KMS-11 (cell line): ENCODE data around the gene NETO2.

ENCODE experiments used
- H2AFZ ChIP-seq: fragments of 200-600 bp; sonication (generic); 2 replicates; pipeline ENCODE4 v1.6.1; 2016; ENCODE audit warnings: antibody characterized with exemption, mixed run types, low read depth
- H3K27ac ChIP-seq: fragments of 200-600 bp; sonication (generic); 2 replicates; pipeline ENCODE4 v1.6.1; 2016; ENCODE audit warnings: mild to moderate bottlenecking, mixed run types
- H3K27me3 ChIP-seq: fragments of 200-600 bp; sonication (generic); 2 replicates; pipeline ENCODE4 v1.6.1; 2017; ENCODE audit warnings: mild to moderate bottlenecking, low read depth, mixed run types, moderate library complexity; ENCODE audit not compliant: insufficient read depth
- H3K36me3 ChIP-seq: fragments of 200-600 bp; sonication (generic); 2 replicates; pipeline ENCODE4 v1.6.1; 2017; ENCODE audit warnings: mild to moderate bottlenecking, mixed run types; ENCODE audit not compliant: insufficient read depth
- H3K4me1 ChIP-seq: fragments of 200-600 bp; sonication (generic); 2 replicates; pipeline ENCODE4 v1.6.1; 2016; ENCODE audit warnings: mild to moderate bottlenecking, low read depth, mixed run types; ENCODE audit not compliant: poor library complexity, severe bottlenecking
- H3K4me2 ChIP-seq: fragments of 200-600 bp; sonication (generic); 2 replicates; pipeline ENCODE4 v1.7.0; 2016; ENCODE audit warnings: mild to moderate bottlenecking, mixed run types
- H3K4me3 ChIP-seq: fragments of 200-600 bp; sonication (generic); IDR thresholded peaks from 2 replicates; pipeline ENCODE4 v1.6.1; 2017; ENCODE audit warnings: low read depth, low read length, mixed read lengths; ENCODE audit not compliant: insufficient read depth
- H3K79me2 ChIP-seq: fragments of 200-600 bp; sonication (generic); 2 replicates; pipeline ENCODE4 v1.6.1; 2016; ENCODE audit warnings: low read depth, mixed run types; ENCODE audit not compliant: insufficient read depth
- H3K9ac ChIP-seq: fragments of 200-600 bp; sonication (generic); 2 replicates; pipeline ENCODE4 v1.6.1; 2016; ENCODE audit warnings: mild to moderate bottlenecking, mixed run types
- H4K20me1 ChIP-seq: fragments of 200-600 bp; sonication (generic); 2 replicates; pipeline ENCODE4 v1.6.1; 2016; ENCODE audit warnings: mild to moderate bottlenecking, mixed run types; ENCODE audit not compliant: insufficient read depth
- TF ChIP-seq, protein P1 (sequence below): fragments of 200-600 bp; sonication (generic); conservative IDR thresholded peaks from 2 replicates; pipeline ENCODE4 v1.6.1; 2017; ENCODE audit warnings: low read depth, mild to moderate bottlenecking, antibody characterized with exemption, low read length, moderate library complexity, mixed read lengths

NETO2 gene

DNA sequence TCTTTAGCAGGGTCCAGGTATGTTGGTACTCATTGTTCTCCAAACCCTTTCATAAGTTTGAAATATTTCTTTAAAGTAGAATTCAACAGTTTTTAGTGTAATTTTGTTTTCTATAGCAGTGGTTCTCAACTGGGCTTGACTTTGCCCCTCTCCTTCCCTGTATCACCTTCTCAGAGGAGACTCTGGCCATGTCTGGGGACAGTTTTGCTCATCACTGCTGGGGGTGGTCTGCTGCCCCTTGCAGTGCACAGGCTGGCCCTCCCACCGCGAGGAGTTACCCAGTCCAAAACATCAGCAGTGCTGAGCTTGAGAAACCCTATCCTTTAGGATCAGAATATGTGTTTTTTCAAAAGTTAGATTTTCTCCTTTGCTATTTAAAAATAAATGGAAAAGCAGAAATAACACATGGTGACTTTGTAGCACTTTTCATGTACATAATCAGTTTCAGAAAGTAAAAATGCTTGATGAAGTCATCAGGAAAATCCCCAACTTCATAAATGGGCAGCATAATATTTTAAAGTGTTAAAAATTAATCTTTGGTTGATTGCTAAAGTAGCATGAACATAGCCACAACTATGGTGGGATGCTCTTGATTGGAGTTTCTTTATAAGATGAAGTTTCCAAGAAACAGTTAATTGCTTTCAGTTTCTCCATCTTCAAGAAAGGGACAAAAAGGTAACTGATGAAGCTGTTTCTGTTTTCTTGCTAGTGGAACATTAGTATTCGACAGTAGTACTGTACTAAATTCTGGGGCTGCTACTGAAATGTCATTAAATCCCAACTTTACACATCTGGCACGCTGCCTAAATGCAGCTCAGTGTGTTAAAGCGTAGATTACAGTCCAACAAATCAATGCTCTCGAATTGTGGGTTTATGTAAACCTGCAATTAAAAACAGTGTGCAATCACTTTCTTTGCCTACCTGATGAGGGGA is 70.3 kb downstream of the NETO2 start:
- Histone ChIP-seq H3K4me2 (peak overlapping the region; percentile 72), H3K4me1 (peaks cover 30% of the 10 kb centered on the region), H3K9ac (no peak overlapping the region), H3K79me2 (no peaks in the 10 kb centered on the region), H4K20me1 (no peaks in the 10 kb centered on the region), H3K36me3 (no peaks in the 10 kb centered on the region), H2AFZ (no peak overlapping the region; the same call in 1 of the 2 replicates), H3K27me3 (no peaks in the 10 kb centered on the region), H3K27ac (peak overlapping the region; percentile 5; the same call in 1 of the 2 replicates), H3K4me3 (no peak overlapping the region)
- TF ChIP-seq, protein P1, sequence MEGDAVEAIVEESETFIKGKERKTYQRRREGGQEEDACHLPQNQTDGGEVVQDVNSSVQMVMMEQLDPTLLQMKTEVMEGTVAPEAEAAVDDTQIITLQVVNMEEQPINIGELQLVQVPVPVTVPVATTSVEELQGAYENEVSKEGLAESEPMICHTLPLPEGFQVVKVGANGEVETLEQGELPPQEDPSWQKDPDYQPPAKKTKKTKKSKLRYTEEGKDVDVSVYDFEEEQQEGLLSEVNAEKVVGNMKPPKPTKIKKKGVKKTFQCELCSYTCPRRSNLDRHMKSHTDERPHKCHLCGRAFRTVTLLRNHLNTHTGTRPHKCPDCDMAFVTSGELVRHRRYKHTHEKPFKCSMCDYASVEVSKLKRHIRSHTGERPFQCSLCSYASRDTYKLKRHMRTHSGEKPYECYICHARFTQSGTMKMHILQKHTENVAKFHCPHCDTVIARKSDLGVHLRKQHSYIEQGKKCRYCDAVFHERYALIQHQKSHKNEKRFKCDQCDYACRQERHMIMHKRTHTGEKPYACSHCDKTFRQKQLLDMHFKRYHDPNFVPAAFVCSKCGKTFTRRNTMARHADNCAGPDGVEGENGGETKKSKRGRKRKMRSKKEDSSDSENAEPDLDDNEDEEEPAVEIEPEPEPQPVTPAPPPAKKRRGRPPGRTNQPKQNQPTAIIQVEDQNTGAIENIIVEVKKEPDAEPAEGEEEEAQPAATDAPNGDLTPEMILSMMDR = no peak

DNA sequence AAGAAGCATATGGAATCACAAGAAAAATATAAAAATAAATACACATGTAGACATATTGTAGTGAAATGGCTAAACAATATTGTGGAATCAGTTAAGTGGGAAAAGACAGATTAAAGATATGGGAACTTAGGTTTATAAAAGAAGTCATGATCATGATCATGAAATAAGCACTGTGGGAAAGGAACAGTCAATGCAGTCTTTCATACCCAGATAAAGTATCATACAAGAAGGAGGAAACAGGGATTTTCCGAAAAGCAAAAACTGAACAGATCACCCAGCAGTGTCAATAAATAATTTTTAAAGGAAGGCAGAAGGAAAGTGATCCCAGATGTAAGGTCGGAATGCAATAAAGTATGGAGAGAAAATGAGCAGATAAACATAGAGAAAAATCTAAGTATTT is 71.6 kb downstream of the NETO2 start:
- Histone ChIP-seq H3K79me2 (no peaks in the 10 kb centered on the region), H4K20me1 (no peaks in the 10 kb centered on the region), H3K4me1 (peaks cover 30% of the 10 kb centered on the region), H3K4me3 (no peak overlapping the region), H3K4me2 (no peak overlapping the region), H3K27ac (no peak overlapping the region), H3K9ac (no peak overlapping the region), H3K36me3 (no peaks in the 10 kb centered on the region), H2AFZ (no peak overlapping the region), H3K27me3 (no peaks in the 10 kb centered on the region)
- TF ChIP-seq, protein P1 = no peak

DNA sequence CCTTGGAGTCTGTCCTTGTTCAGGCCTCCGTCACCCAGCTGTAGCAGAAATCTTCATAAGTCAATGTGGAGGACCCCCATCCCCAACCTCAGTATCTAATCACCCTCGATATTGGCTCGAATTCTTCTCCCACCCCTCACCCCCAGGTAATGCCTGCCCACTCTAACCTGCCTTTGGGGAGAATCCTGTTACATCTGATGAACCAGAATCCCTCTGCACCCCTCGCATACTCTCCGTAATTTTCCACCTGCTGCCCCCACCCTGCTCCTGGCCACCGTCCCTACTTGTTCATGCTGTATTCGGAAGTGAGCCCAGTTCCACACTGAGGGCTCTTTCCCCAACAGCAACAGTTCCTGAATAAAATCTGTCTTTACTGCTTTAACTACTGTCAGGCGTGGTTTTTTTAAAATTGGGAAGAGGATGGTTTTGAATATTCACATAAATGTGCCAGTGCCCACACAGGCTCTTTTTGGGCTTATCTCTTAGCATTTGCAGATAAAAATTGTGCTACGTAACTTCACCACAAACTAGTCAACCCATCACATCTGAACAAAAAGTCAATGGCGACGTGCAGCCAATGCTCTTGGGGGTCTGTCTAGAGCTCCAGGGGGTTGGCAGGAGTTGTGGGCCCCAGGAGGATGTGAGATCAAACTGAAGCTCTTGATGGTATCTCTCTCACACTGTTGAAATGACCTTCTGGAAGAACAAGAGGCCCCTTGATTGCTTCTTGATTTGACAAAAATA is 73.7 kb downstream of the NETO2 start:
- Histone ChIP-seq H3K27ac (no peak overlapping the region), H3K27me3 (no peaks in the 10 kb centered on the region), H3K4me1 (peaks cover 30% of the 10 kb centered on the region), H3K4me3 (no peak overlapping the region), H4K20me1 (no peaks in the 10 kb centered on the region), H2AFZ (peak overlapping the region; percentile 61; the same call in 1 of the 2 replicates), H3K9ac (no peak overlapping the region), H3K36me3 (no peaks in the 10 kb centered on the region), H3K4me2 (no peak overlapping the region), H3K79me2 (no peaks in the 10 kb centered on the region)
- TF ChIP-seq, protein P1 = no peak

DNA sequence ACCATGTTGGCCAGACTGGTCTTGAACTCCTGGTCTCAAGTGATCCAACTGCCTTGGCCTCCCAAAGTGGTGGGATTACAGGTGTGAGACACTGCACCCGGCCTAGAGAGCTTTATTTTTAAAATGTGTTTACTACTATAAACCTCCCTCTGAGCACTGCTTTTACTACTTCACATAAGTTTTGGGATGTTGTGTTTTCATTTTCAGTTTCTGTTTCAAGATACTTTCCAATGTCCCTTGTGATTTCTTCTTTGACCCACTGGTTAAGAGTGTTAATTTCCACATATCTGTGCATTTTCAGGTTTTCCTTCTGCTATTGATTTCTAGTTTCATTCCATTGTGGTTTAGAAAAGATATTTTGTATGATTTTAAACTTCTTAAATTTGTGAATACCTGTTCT is 74.4 kb downstream of the NETO2 start:
- Histone ChIP-seq H3K79me2 (no peaks in the 10 kb centered on the region), H3K4me3 (no peak overlapping the region), H3K27me3 (no peaks in the 10 kb centered on the region), H3K27ac (peak overlapping the region; percentile 35; the same call in 1 of the 2 replicates), H3K9ac (no peak overlapping the region), H2AFZ (peak overlapping the region; percentile 61), H3K4me2 (peak overlapping the region; percentile 48), H3K4me1 (peaks cover 29% of the 10 kb centered on the region), H4K20me1 (no peaks in the 10 kb centered on the region), H3K36me3 (no peaks in the 10 kb centered on the region)
- TF ChIP-seq, protein P1 = no peak
